Retina (tissue), 1 donor: ENCODE data around the gene MAPK1.
"Not testable (repeated sequence)": the region's sequence is repeated elsewhere in the genome, so short reads cannot be mapped to it uniquely, and the experiment has no call there.

ENCODE experiments used
- DNase-seq: peaks from one replicate; pipeline ENCODE4 v3.0.0-alpha.2; 2016

Gene MAPK1

DNA sequence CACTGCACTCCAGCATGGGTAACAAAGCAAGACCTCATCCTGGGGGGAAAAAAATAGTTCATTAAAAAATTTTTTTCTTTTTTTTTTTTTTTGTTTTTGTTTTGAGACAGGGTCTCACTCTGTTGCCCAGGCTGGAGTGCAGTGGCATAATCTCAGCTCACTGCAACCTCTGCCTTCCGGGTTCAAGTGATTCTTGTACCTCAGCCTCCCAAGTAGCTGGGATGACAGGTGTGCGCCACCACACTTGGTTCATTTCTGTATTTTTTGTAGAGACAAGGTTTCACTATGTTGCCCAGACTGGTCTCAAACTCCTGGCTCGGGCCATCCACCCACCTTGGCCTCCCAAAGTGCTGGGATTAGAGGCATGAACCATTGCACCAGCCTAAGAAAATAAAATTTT lies 142.9 kb downstream of the MAPK1 start:
- DNase-seq, result not testable (repeated sequence)

GRCh38 chr22:21721195-21721852 lies 146.1 kb downstream of the MAPK1 start:
- DNase-seq, result not testable (repeated sequence)

DNA sequence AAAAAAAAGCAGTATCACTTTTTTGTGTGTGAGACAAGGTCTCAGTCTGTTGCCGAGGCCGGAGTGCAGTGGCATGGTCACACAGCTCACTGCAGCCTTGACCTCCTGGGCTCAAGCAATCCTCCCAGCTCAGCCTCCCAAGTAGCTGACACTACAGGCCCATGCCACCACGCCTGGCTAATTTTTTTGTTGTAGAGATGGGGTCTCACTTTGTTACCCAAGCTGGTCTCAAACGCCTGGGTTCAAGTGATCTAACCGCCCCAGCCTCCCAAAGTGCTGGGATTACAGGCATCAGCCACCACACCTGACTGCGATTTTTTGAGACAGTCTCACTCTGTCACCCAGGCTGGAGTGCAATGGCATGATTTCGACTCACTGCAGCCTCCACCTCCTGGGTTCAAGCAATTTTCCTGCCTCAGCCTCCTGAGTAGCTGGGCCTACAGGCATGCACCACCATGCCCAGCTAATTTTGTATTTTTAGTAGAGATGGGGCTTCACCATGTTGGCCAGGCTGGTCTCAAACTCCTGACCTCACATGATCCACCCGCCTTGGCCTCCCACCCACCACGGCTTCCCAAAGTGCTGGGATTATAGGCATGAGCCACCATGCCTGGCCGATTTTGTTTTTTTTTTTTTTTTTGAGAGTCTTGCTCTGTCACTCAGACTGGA lies 147.1 kb downstream of the MAPK1 start:
- not testable (repeated sequence) for DNase-seq

DNA sequence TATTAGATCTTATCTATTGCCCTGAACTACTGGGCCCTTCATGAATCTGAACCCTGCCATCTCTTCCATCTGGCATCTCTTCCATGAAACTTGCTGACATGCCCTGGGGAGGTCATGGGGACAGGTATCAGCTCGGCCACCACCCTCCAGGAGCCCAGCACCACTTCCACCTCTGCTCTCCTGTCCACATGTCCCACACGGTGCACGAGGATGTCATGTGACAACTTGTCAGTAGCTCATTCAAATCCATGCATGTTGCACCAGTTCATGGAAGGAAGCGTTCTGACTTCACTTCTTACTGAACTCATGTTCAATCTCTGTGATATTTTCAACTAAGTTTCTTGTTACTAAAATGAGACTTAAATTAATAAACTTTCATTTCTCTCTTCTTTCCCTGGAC lies 148.4 kb downstream of the MAPK1 start:
- DNase-seq, result no peak

GRCh38 chr22:21718499-21718898 lies 148.9 kb downstream of the MAPK1 start:
- DNase-seq, result no peak

DNA sequence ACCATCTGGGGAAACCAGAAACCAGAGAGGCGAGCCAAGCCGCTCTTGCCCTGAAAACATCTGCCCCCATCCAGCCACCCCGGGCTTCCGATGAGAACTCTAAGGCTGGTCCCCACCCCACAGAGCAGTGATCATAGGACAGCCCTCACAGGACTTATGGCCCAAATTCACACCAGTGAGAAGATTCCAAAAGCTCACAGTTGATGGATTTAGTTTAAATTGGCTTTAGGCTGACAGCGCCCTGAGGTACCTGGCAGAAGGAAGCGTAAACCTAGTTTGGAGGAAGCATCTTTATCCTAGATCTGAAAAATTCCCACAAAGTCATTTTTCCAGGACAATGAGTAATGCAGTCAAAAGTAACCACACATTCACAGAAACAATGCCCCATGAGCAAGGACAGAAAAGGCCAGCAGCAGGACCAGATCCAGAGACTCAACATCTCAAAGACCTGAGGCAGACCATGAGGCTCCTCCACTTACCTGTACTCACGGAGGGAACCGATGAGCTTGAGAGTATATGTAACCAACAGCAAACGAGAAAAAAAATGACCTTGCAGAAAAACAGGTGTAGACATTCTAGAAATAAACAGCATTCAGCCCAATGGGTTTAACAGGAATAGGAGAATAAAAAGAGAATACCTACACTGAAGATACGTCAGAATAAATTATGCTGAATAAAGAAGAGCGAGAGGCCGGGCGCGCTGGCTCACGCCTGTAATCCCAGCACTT lies 150.9 kb downstream of the MAPK1 start:
- DNase-seq, result not testable (repeated sequence)

DNA sequence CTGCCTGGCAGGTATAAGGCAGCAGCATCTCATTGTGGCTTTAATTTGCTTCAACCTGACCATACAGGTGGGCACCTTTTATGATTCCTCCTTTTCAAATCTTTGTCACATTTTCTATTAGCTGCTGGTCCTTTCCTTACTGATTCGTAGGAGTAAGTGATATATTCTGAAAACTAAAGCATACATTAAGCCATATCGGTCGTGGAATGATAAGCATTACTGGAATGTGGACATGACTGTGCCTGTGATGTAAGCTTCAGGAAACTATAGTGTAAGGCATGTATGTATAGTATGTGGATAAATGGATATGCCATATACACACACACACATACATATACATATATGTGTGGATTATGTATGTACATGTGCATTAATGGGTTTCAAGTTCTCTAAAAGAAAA lies 152.7 kb downstream of the MAPK1 start:
- no peak for DNase-seq

GRCh38 chr22:21714059-21714770 lies 153.2 kb downstream of the MAPK1 start:
- DNase-seq, result no peak

- no peak for DNase-seq
Measured at GRCh38 chr22:21713428-21714058, 153.9 kb downstream of the MAPK1 start.

DNA sequence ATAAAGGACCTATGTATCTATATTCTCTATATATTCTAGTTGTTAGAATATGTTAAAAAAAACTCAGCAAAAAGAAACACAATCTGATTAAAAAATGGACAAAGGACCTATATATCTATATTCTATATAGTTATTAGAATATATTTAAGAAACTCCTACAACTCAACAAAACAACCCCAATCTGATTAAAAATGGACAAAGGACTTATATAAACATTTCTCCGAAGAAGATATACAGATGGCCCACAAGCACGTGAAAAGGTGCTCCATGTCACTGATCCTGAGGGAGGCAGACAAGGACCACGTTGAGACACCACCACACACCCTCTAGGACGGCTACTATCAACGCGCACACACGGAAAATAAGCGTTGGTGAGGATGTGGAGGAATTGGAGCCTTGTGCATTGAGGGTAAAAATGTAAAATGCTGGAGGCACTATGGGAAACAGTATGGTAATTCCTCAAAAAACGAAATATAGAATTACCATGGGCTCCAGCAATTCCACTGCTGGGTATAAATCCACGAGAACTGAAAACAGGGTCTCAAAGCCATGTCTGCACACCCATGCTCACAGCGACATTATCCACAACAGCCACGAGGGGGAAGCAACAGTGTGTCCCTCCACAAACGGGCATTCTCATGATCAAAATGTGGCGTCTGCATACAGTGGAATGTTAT lies 154.6 kb downstream of the MAPK1 start:
- DNase-seq, result peak; percentile 76

DNA sequence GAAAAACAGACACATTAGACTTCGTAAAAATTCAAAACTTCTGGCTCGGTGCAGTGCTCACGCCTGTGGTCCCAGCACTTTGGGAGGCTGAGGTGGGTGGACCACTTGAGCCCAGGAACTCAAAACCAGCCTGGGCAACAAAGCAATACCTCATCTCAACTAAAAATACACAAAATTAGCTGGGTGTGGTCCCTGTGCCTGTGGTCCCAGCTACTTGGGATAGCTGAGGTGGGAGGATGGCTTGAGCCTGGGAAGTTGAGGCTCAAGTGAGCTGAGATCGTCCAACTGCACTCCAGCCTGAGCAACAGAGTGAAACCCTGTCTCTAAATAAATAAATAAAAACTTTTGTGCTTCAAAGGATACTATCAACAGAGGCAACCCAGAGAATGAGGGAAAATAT lies 155.6 kb downstream of the MAPK1 start:
- no peak for DNase-seq

DNA sequence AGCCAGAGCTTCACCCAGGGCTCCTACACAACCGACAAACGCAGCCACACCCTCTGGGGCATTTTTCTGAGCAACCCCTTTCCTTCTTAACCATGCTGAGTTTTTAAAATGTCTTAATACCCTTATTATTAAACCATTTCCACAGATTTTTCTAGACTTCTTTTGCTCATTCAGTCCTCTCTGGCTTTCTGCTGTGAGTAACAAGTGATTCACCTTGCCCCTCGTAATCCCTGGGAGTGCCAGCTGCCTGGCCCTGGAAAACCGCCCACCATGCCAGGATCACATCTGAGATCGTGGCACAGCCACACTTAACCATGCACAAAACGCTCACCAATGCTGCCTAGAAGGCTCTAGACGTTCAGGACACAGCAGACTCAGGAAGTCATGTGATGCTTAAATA lies 157.3 kb downstream of the MAPK1 start:
- DNase-seq, result no peak

GRCh38 chr22:21709688-21710087 lies 157.8 kb downstream of the MAPK1 start:
- no peak for DNase-seq

- DNase-seq, result no peak
Measured at GRCh38 chr22:21708960-21709359, 158.5 kb downstream of the MAPK1 start.

DNA sequence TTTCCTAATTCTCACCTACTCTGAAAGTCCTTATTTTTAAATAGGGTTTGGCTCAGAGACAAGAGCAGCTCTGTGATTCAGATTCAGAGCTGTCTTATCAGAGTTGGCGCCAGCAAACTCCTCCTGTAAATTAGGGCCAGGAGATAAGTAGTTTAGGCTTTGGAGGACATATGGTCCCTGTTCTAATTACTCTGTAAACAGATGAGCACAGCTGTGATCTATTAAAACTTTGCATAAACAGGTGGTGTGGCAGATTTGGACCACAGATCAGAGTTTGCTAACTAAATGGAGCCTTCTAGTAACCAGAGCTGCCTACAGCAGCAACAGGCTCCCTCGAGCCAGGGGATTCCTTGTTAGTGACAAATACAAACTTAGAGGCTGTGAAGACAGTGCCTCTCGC lies 159.8 kb downstream of the MAPK1 start:
- DNase-seq, result no peak
